B cell (primary cell): ENCODE data around the gene JUND. TPM values are rescaled to one million over a fixed set of nuclear protein-coding genes. Genes with fewer than 3 reads are reported as not detected.

Experiments used
- ATAC-seq: fragments of 200-7000 bp; cut with Tn5 transposase; one replicate; pipeline ENCODE4 v1.10.0; 2021; ENCODE audit warnings: low read depth, mild to moderate bottlenecking, moderate number of reproducible peaks, moderate library complexity
- CTCF ChIA-PET: fragments of 350-600 bp; sonication (Branson Sonifier 250); formaldehyde crosslinking; loops from one replicate; lab custom pipeline; 2021; ENCODE audit warnings: antibody characterized with exemption, inconsistent platforms; lab: Charles Lee
- POLR2A ChIA-PET: fragments of 350-600 bp; sonication (Branson Sonifier 250); formaldehyde crosslinking; loops from one replicate; lab custom pipeline; 2021; ENCODE audit warnings: antibody characterized with exemption; lab: Charles Lee
- DNase-seq: peaks from one replicate; pipeline ENCODE4 v3.0.0; 2013
- H2AFZ ChIP-seq: 2 replicates; pipeline ENCODE4 v1.6.1; 2012; ENCODE audit warnings: mild to moderate bottlenecking, low read depth, low read length; ENCODE audit not compliant: insufficient read depth, poor library complexity, severe bottlenecking
- H3K27ac ChIP-seq, 2 donors: 1 replicate in 1 of 2; 2 replicates in 1 of 2; pipeline ENCODE4 v1.5.1; 2012 to 2013; ENCODE audit warnings: low read length in 2 of 2, mild to moderate bottlenecking in 2 of 2, moderate library complexity in 1 of 2
- H3K27me3 ChIP-seq, 4 experiments: fragments of 200-600 bp in 1 of 4; sonication (generic) in 1 of 4; replicated peaks in 1 of 4; 1 replicate in 2 of 4; 2 replicates in 2 of 4; pipeline versions ENCODE4 v1.6.1 to v1.7.0; 2013 to 2016; ENCODE audit warnings: low read length in 3 of 4, mild to moderate bottlenecking in 2 of 4, mixed read lengths in 1 of 4, moderate library complexity in 1 of 4; ENCODE audit not compliant: insufficient read depth in 4 of 4, control insufficient read depth in 3 of 4; ENCODE audit errors: control extremely low read depth in 1 of 4
- H3K36me3 ChIP-seq, 2 experiments: replicated peaks in 1 of 2; 1 replicate in 1 of 2; 2 replicates in 1 of 2; pipeline versions ENCODE4 v1.6.1 to v1.7.1; 2013; ENCODE audit warnings: low read length in 1 of 2; ENCODE audit not compliant: insufficient read depth in 2 of 2, control insufficient read depth in 1 of 2; ENCODE audit errors: control extremely low read depth in 1 of 2, extremely low read depth in 1 of 2
- H3K4me1 ChIP-seq, 2 donors: fragments of 200-600 bp in 1 of 2; sonication (generic) in 1 of 2; 1 replicate in 1 of 2; 2 replicates in 1 of 2; pipeline versions ENCODE4 v1.5.1 to v1.6.1; 2013 to 2017; ENCODE audit warnings: low read length in 2 of 2; ENCODE audit not compliant: control insufficient read depth in 2 of 2, insufficient read depth in 2 of 2
- H3K4me2 ChIP-seq: replicated peaks from 2 replicates; pipeline ENCODE3; 2012; ENCODE audit warnings: mild to moderate bottlenecking, low read depth, low read length; ENCODE audit not compliant: poor library complexity, severe bottlenecking
- H3K4me3 ChIP-seq, 5 experiments: fragments of 200-600 bp in 1 of 5; sonication (generic) in 1 of 5; 1 replicate in 3 of 5; 2 replicates in 2 of 5; pipeline versions ENCODE4 v1.5.1 to v1.7.0; 2011 to 2016; ENCODE audit warnings: low read length in 4 of 5, mild to moderate bottlenecking in 4 of 5, low read depth in 2 of 5, control low read depth in 1 of 5, moderate library complexity in 1 of 5; ENCODE audit not compliant: insufficient read depth in 1 of 5; ENCODE audit errors: control extremely low read depth in 1 of 5, extremely low read depth in 1 of 5
- H3K79me2 ChIP-seq: fragments of 200-600 bp; sonication (generic); one replicate; pipeline ENCODE4 v1.6.0; 2016; ENCODE audit warnings: low read length; ENCODE audit not compliant: control insufficient read depth, insufficient read depth
- H3K9ac ChIP-seq: fragments of 200-600 bp; sonication (generic); 2 replicates; pipeline ENCODE4 v1.6.1; 2017; ENCODE audit warnings: mild to moderate bottlenecking, low read length, moderate library complexity
- H3K9me3 ChIP-seq, 3 donors: one replicate each; pipeline versions ENCODE4 v1.6.1 to v1.7.1; 2013; ENCODE audit warnings: low read length in 2 of 3; ENCODE audit not compliant: control insufficient read depth in 2 of 3, insufficient read depth in 1 of 3; ENCODE audit errors: control extremely low read depth in 1 of 3
- H4K20me1 ChIP-seq: 2 replicates; pipeline ENCODE4 v1.6.0; 2012; ENCODE audit warnings: mild to moderate bottlenecking, low read length; ENCODE audit not compliant: insufficient read depth, control insufficient read depth, poor library complexity, severe bottlenecking
- H3K27ac Mint-ChIP-seq: one replicate; pipeline ENCODE4 v1.8.0; 2021; ENCODE audit warnings: mixed read lengths
- H3K27me3 Mint-ChIP-seq: one replicate; pipeline ENCODE4 v1.8.0; 2021; ENCODE audit warnings: mixed read lengths
- H3K4me1 Mint-ChIP-seq: one replicate; pipeline ENCODE4 v1.8.0; 2021; ENCODE audit warnings: mixed read lengths
- H3K4me3 Mint-ChIP-seq: one replicate; pipeline ENCODE4 v1.8.0; 2021; ENCODE audit warnings: mixed read lengths
- H3K9me3 Mint-ChIP-seq: one replicate; pipeline ENCODE4 v1.8.0; 2022; ENCODE audit warnings: mixed read lengths; ENCODE audit not compliant: insufficient read depth
- EZH2 ChIP-seq: IDR thresholded peaks from 2 replicates; pipeline ENCODE4 v1.6.1; 2012; ENCODE audit warnings: borderline replicate concordance, low read depth, mild to moderate bottlenecking, moderate library complexity, low read length; ENCODE audit not compliant: insufficient read depth, poor library complexity, severe bottlenecking
- WGBS: methylation state at CpG from one replicate; pipeline ENCODE4 v1.1.5; 2013; ENCODE audit warnings: missing lambda C conversion rate; ENCODE audit not compliant: insufficient coverage; 5-methylcytosine and 5-hydroxymethylcytosine counted together
- intact Hi-C: fragments of 100-400 bp; cut with micrococcal nuclease; formaldehyde crosslinking; loops from one replicate; pipeline ENCODE4 v1.10.0; 2022
- polyA plus RNA-seq: library from polyadenylated mRNA; depleted of rRNA; stranded (reverse); fragments of >200 nt; gene quantifications from 2 replicates; pipeline ENCODE4 v1.2.3, GENCODE V29; 2012
- total RNA-seq, 2 donors: library from RNA; stranded (reverse); fragments of 120-200 nt in 1 of 2; gene quantifications; 1 replicate in 1 of 2; 2 replicates in 1 of 2; pipeline versions ENCODE4 v1.2.3 to v1.2.4, GENCODE V29; 2013 to 2022
- TF ChIP-seq, protein P1 (sequence below): fragments of 200-600 bp; IDR thresholded peaks from one replicate; pipeline ENCODE4 v1.8.0; 2022; ENCODE audit warnings: antibody characterized with exemption, mild to moderate bottlenecking

The JUND gene
- total and polyA plus RNA-seq, 2 donors (not counting 1 experiment from before 2014, with no cell fraction given): 628 to 5,593 TPM

DNA sequence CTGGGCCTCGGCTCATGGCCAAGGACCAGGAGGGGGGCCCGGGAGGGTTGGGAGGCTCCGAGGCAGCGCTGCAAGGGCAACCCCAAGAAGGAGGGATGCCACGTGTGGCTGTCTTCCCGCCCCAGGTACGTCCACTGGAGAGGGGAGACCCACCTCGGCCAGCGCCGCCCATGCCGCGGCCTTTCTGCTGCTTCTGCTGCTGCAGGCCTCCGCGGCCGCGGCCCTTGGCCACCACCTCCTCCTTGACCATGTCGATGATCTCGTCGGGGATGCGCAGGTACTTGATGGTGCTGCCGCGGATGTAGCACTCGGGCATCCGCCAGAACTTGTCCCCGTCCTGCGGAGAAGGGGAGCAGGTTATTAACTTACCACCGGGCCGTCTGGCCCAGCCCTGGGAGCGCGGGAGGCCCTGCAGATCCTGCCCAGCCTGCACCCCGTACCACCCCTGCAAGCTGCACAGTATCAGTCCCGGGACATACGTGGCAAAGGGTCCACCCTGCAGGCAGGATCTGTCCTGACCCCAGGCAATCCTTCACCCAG lies 28.2 kb upstream of the JUND start:
- Histone ChIP-seq H2AFZ (no peak overlapping the region), H3K4me1 (peaks cover 30 to 41% of the 10 kb centered on the region in 2 donors), H3K36me3 (peaks cover 0 to 38% of the 10 kb centered on the region in 2 experiments), H3K9me3 (no peaks in the 10 kb centered on the region), H3K27me3 (no peaks in the 10 kb centered on the region), H3K27ac (no peak overlapping the region), H3K4me2 (no peak overlapping the region), H3K4me3 (no peak overlapping the region), H3K79me2 (peaks cover 18% of the 10 kb centered on the region), H4K20me1 (no peaks in the 10 kb centered on the region), H3K9ac (no peak overlapping the region)
- intact Hi-C loops: no loop called here
- Mint-ChIP-seq H3K9me3 (no peaks in the 10 kb centered on the region), H3K27ac (no peak overlapping the region), H3K4me1 (peaks cover 36% of the 10 kb centered on the region), H3K4me3 (no peak overlapping the region), H3K27me3 (no peaks in the 10 kb centered on the region)
- TF ChIP-seq EZH2: no peak
- TF ChIP-seq, protein P1, sequence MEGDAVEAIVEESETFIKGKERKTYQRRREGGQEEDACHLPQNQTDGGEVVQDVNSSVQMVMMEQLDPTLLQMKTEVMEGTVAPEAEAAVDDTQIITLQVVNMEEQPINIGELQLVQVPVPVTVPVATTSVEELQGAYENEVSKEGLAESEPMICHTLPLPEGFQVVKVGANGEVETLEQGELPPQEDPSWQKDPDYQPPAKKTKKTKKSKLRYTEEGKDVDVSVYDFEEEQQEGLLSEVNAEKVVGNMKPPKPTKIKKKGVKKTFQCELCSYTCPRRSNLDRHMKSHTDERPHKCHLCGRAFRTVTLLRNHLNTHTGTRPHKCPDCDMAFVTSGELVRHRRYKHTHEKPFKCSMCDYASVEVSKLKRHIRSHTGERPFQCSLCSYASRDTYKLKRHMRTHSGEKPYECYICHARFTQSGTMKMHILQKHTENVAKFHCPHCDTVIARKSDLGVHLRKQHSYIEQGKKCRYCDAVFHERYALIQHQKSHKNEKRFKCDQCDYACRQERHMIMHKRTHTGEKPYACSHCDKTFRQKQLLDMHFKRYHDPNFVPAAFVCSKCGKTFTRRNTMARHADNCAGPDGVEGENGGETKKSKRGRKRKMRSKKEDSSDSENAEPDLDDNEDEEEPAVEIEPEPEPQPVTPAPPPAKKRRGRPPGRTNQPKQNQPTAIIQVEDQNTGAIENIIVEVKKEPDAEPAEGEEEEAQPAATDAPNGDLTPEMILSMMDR: no peak
- ChIA-PET CTCF (interaction anchor here (1.1 to 3.4 kb wide), 5 partner anchors 13 to 30 kb away, joined by 3 to 51 read pairs (median 4); partner anchors contain the start of genes JUND and LSM4), POLR2A (interaction anchor here (0.6 to 4.7 kb wide), 4 partner anchors 18 to 250 kb away, joined by 3 to 63 read pairs (median 3); partner anchors contain the start of gene JUND)
- no peak for ATAC-seq
- DNase-seq: no peak
- 98% methylated on average over 33 of the region's 33 CpGs for WGBS

DNA sequence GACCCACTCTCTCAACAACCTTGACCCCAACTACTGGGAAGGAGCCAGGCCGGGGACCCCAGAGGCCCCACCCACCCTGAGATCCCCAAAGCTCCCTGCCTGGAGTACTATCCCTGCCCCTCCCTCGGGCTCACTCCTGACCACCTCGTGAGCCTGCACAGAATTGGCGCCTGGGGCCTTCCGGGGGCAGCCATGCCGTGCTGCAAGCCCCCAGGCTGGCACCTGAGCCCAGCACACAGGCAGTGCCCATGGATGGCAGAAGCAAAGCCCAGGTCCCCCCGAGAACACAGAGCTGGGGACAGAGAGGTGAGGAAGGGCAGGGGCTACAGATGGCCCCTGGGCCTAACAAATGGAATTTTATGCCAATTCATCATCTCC lies 27.5 kb upstream of the JUND start:
- peaks cover 13% of the 10 kb centered on the region for H3K79me2 ChIP-seq
- H3K4me3 ChIP-seq: no peak overlapping the region
- no peaks in the 10 kb centered on the region for H4K20me1 ChIP-seq
- no peaks in the 10 kb centered on the region for H3K27me3 ChIP-seq
- ChIA-PET POLR2A (interaction anchor here (1.1 to 4.7 kb wide), 4 partner anchors 13 to 35 kb away, joined by 3 to 63 read pairs (median 14); partner anchors contain the start of genes IQCN, JUND and LSM4), CTCF (interaction anchor here (1.0 to 3.4 kb wide), 4 partner anchors 13 to 37 kb away, joined by 3 to 51 read pairs (median 4); partner anchors contain the start of gene JUND)
- intact Hi-C loops: no loop called here
- H3K4me3 Mint-ChIP-seq: no peak overlapping the region
- ATAC-seq: no peak
- TF ChIP-seq, protein P1: no peak
- no peak for TF ChIP-seq EZH2
- no peaks in the 10 kb centered on the region for H3K9me3 Mint-ChIP-seq
- H3K27ac ChIP-seq: no peak overlapping the region
- no peak overlapping the region for H3K9ac ChIP-seq
- peaks cover 40% of the 10 kb centered on the region for H3K4me1 Mint-ChIP-seq
- DNase-seq: no peak
- H3K4me2 ChIP-seq: no peak overlapping the region
- 97% methylated on average over 5 of the region's 7 CpGs for WGBS
- peaks cover 35 to 48% of the 10 kb centered on the region in 2 donors for H3K4me1 ChIP-seq
- H3K27me3 Mint-ChIP-seq: no peaks in the 10 kb centered on the region
- H3K36me3 ChIP-seq: peaks cover 0 to 36% of the 10 kb centered on the region in 2 experiments
- no peak overlapping the region for H2AFZ ChIP-seq
- H3K9me3 ChIP-seq: no peaks in the 10 kb centered on the region
- no peak overlapping the region for H3K27ac Mint-ChIP-seq
